WTC11 (cell line): ENCODE data around the gene EEF1AKMT1. TPM values are rescaled to one million over a fixed set of nuclear protein-coding genes. Genes with fewer than 3 reads are reported as not detected.

Source experiments
- ATAC-seq: fragments of 200-7000 bp; cut with Tn5 transposase; 2 replicates; pipeline ENCODE4 v1.10.0; 2021; ENCODE audit warnings: mild to moderate bottlenecking, moderate library complexity
- CTCF ChIA-PET: fragments of 300-600 bp; sonication (Branson Sonifier 250); formaldehyde crosslinking; loops from one replicate; lab custom pipeline; 2021; ENCODE audit warnings: antibody characterized with exemption; lab: Charles Lee
- POLR2A ChIA-PET: fragments of 350-600 bp; sonication (Branson Sonifier 250); formaldehyde crosslinking; loops from one replicate; lab custom pipeline; 2021; ENCODE audit warnings: antibody characterized with exemption; lab: Charles Lee
- DNase-seq: peaks from one replicate; pipeline ENCODE4 v3.0.0; 2021; ENCODE audit warnings: low spot score
- H3K27ac Mint-ChIP-seq: 2 replicates; pipeline ENCODE4 v1.8.0; 2021; ENCODE audit warnings: mixed read lengths
- H3K27me3 Mint-ChIP-seq: 2 replicates; pipeline ENCODE4 v1.8.0; 2021; ENCODE audit warnings: low read depth, mild to moderate bottlenecking, moderate library complexity, mixed read lengths
- H3K36me3 Mint-ChIP-seq: 2 replicates; pipeline ENCODE4 v1.8.0; 2021; ENCODE audit warnings: mixed read lengths
- H3K4me1 Mint-ChIP-seq: 2 replicates; pipeline ENCODE4 v1.8.0; 2022; ENCODE audit warnings: mixed read lengths
- H3K4me3 Mint-ChIP-seq: 2 replicates; pipeline ENCODE4 v1.8.0; 2021; ENCODE audit warnings: mild to moderate bottlenecking, moderate library complexity, mixed read lengths
- H3K9me3 Mint-ChIP-seq: 2 replicates; pipeline ENCODE4 v1.8.0; 2021; ENCODE audit warnings: mixed read lengths
- ATF2 ChIP-seq: sonication (generic); formaldehyde crosslinking; IDR thresholded peaks from 2 replicates; pipeline ENCODE4 v1.8.1; 2022; ENCODE audit warnings: low read depth, missing genetic modification reagents, borderline replicate concordance
- ATF3 ChIP-seq: sonication (generic); formaldehyde crosslinking; conservative IDR thresholded peaks from 2 replicates; pipeline ENCODE4 v1.8.1; 2022; ENCODE audit warnings: mild to moderate bottlenecking, missing genetic modification reagents
- FOXK1 ChIP-seq: sonication (generic); formaldehyde crosslinking; IDR thresholded peaks from 2 replicates; pipeline ENCODE4 v1.8.0; 2022; ENCODE audit warnings: mild to moderate bottlenecking, moderate library complexity, missing genetic modification reagents
- FOXP1 ChIP-seq: sonication (generic); formaldehyde crosslinking; IDR thresholded peaks from 2 replicates; pipeline ENCODE4 v1.8.0; 2022; ENCODE audit warnings: missing genetic modification reagents, mild to moderate bottlenecking, moderate library complexity, borderline replicate concordance
- GRHL2 ChIP-seq: fragments of 250-450 bp; sonication (Bioruptor Pico); IDR thresholded peaks from 2 replicates; pipeline ENCODE4 v1.8.0; 2022; ENCODE audit warnings: mild to moderate bottlenecking, moderate library complexity; ENCODE audit not compliant: insufficient replicate concordance, severe bottlenecking
- IRF2 ChIP-seq: sonication (generic); formaldehyde crosslinking; IDR thresholded peaks from 2 replicates; pipeline ENCODE4 v1.8.0; 2022; ENCODE audit warnings: low read depth, missing genetic modification reagents, borderline replicate concordance
- KAT7 ChIP-seq: sonication (generic); formaldehyde crosslinking; IDR thresholded peaks from 2 replicates; pipeline ENCODE4 v1.8.1; 2023; ENCODE audit warnings: missing genetic modification reagents, mild to moderate bottlenecking, borderline replicate concordance
- MLX ChIP-seq: sonication (generic); formaldehyde crosslinking; IDR thresholded peaks from 2 replicates; pipeline ENCODE4 v1.8.1; 2023; ENCODE audit warnings: mild to moderate bottlenecking, missing genetic modification reagents, moderate library complexity
- MYBL2 ChIP-seq: sonication (generic); formaldehyde crosslinking; IDR thresholded peaks from 2 replicates; pipeline ENCODE4 v1.8.1; 2023; ENCODE audit warnings: mild to moderate bottlenecking, moderate library complexity, missing genetic modification reagents
- NFE2L1 ChIP-seq: sonication (generic); formaldehyde crosslinking; IDR thresholded peaks from 2 replicates; pipeline ENCODE4 v1.8.1; 2023; ENCODE audit warnings: missing genetic modification reagents
- NFYB ChIP-seq: sonication (generic); formaldehyde crosslinking; conservative IDR thresholded peaks from 2 replicates; pipeline ENCODE4 v1.8.0; 2022; ENCODE audit warnings: low read depth, missing genetic modification reagents
- PRRX2 ChIP-seq: fragments of 250-450 bp; sonication (Bioruptor Pico); IDR thresholded peaks from 2 replicates; pipeline ENCODE4 v1.8.0; 2021; ENCODE audit warnings: mild to moderate bottlenecking
- RORB ChIP-seq: fragments of 250-450 bp; sonication (Bioruptor Pico); IDR thresholded peaks from 2 replicates; pipeline ENCODE4 v1.9.0; 2021; ENCODE audit warnings: mild to moderate bottlenecking
- TEAD1 ChIP-seq: sonication (generic); formaldehyde crosslinking; IDR thresholded peaks from 2 replicates; pipeline ENCODE4 v1.8.0; 2022; ENCODE audit warnings: mild to moderate bottlenecking, missing genetic modification reagents
- TEAD4 ChIP-seq: sonication (generic); formaldehyde crosslinking; IDR thresholded peaks from 2 replicates; pipeline ENCODE4 v1.8.0; 2022; ENCODE audit warnings: mild to moderate bottlenecking, missing genetic modification reagents
- ZBTB43 ChIP-seq: sonication (generic); formaldehyde crosslinking; IDR thresholded peaks from 2 replicates; pipeline ENCODE4 v1.8.1; 2023; ENCODE audit warnings: mild to moderate bottlenecking, missing genetic modification reagents
- ZNF263 ChIP-seq: sonication (generic); formaldehyde crosslinking; IDR thresholded peaks from 2 replicates; pipeline ENCODE4 v1.8.1; 2022; ENCODE audit warnings: low read depth, mild to moderate bottlenecking, moderate library complexity, missing genetic modification reagents
- ZNF317 ChIP-seq: sonication (generic); formaldehyde crosslinking; IDR thresholded peaks from 2 replicates; pipeline ENCODE4 v1.8.1; 2023; ENCODE audit warnings: low read depth, mild to moderate bottlenecking, moderate library complexity, missing genetic modification reagents, borderline replicate concordance
- total RNA-seq: library from RNA; stranded (reverse); gene quantifications from 3 replicates; pipeline ENCODE4 v1.2.3, GENCODE V29; 2021
- TF ChIP-seq, protein P1 (sequence below): fragments of 250-450 bp; sonication (Bioruptor Pico); IDR thresholded peaks from 2 replicates; pipeline ENCODE4 v1.9.0; 2021; ENCODE audit warnings: mild to moderate bottlenecking
- TF ChIP-seq, protein P2 (sequence below): fragments of 200-600 bp; IDR thresholded peaks from 2 replicates; pipeline ENCODE4 v1.8.0; 2022; ENCODE audit warnings: antibody characterized with exemption
- TF ChIP-seq, protein P3 (sequence below): sonication (generic); formaldehyde crosslinking; IDR thresholded peaks from 2 replicates; pipeline ENCODE4 v1.8.0; 2022; ENCODE audit warnings: mild to moderate bottlenecking, missing genetic modification reagents

Gene EEF1AKMT1
- total RNA-seq, 1 experiment from 2014 or later, result 2.6 TPM

- CTCF ChIA-PET, result interaction anchor here (0.6 to 1.3 kb wide), 2 partner anchors 228 to 567 kb away, joined by 4 read pairs; no protein-coding TSS in a partner anchor
- Mint-ChIP-seq H3K4me1 (peaks cover 23% of the 10 kb centered on the region), H3K27ac (no peak overlapping the region), H3K27me3 (peaks cover 12% of the 10 kb centered on the region), H3K36me3 (no peaks in the 10 kb centered on the region), H3K9me3 (no peaks in the 10 kb centered on the region), H3K4me3 (no peak overlapping the region)
- ATAC-seq (no peak), DNase-seq (no peak)
- TF ChIP-seq GRHL2 (CRISPR knock-in tag) (no peak), KAT7 (CRISPR knock-in tag) (no peak), MYBL2 (CRISPR knock-in tag) (no peak), MLX (no peak), NFE2L1 (no peak), FOXK1 (no peak)
- POLR2A ChIA-PET, result no interaction called here
Observed at GRCh38 chr13:20720499-20720898, 53.3 kb downstream of the EEF1AKMT1 start.

DNA sequence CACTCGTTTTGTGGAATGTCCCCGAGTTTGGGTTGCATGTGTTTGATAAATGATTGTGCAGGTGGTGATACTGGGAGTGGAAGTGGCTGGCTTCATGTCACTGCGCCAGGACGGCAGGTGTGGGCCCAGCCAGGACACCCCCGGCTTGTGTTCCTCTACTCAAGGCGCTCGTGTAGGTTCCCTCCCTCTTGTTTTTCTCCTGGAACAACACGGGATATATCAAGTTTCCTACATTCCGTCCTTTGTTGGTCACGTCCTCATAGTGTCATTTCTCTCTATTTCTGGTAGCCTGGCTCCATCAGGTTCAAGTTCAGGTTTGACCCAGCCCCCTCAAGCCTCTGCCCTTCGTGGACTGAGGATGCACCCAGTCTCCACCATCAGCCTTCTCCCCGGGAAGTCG lies 54.0 kb downstream of the EEF1AKMT1 start:
- H3K27ac Mint-ChIP-seq, result no peak overlapping the region
- no peak overlapping the region for H3K4me3 Mint-ChIP-seq
- CTCF ChIA-PET, result interaction anchor here (0.6 kb wide), 1 partner anchor 568 kb away, joined by 4 read pairs; no protein-coding TSS in a partner anchor
- TF ChIP-seq, protein P1, sequence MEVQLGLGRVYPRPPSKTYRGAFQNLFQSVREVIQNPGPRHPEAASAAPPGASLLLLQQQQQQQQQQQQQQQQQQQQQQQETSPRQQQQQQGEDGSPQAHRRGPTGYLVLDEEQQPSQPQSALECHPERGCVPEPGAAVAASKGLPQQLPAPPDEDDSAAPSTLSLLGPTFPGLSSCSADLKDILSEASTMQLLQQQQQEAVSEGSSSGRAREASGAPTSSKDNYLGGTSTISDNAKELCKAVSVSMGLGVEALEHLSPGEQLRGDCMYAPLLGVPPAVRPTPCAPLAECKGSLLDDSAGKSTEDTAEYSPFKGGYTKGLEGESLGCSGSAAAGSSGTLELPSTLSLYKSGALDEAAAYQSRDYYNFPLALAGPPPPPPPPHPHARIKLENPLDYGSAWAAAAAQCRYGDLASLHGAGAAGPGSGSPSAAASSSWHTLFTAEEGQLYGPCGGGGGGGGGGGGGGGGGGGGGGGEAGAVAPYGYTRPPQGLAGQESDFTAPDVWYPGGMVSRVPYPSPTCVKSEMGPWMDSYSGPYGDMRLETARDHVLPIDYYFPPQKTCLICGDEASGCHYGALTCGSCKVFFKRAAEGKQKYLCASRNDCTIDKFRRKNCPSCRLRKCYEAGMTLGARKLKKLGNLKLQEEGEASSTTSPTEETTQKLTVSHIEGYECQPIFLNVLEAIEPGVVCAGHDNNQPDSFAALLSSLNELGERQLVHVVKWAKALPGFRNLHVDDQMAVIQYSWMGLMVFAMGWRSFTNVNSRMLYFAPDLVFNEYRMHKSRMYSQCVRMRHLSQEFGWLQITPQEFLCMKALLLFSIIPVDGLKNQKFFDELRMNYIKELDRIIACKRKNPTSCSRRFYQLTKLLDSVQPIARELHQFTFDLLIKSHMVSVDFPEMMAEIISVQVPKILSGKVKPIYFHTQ (CRISPR knock-in tag), result no peak
- TF ChIP-seq RORB (CRISPR knock-in tag) (no peak), IRF2 (CRISPR knock-in tag) (no peak), TEAD1 (CRISPR knock-in tag) (no peak), MLX (no peak), FOXP1 (CRISPR knock-in tag) (no peak), PRRX2 (CRISPR knock-in tag) (no peak), ATF3 (CRISPR knock-in tag) (no peak)
- TF ChIP-seq, protein P2, sequence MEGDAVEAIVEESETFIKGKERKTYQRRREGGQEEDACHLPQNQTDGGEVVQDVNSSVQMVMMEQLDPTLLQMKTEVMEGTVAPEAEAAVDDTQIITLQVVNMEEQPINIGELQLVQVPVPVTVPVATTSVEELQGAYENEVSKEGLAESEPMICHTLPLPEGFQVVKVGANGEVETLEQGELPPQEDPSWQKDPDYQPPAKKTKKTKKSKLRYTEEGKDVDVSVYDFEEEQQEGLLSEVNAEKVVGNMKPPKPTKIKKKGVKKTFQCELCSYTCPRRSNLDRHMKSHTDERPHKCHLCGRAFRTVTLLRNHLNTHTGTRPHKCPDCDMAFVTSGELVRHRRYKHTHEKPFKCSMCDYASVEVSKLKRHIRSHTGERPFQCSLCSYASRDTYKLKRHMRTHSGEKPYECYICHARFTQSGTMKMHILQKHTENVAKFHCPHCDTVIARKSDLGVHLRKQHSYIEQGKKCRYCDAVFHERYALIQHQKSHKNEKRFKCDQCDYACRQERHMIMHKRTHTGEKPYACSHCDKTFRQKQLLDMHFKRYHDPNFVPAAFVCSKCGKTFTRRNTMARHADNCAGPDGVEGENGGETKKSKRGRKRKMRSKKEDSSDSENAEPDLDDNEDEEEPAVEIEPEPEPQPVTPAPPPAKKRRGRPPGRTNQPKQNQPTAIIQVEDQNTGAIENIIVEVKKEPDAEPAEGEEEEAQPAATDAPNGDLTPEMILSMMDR, result no peak
- TF ChIP-seq, protein P3, sequence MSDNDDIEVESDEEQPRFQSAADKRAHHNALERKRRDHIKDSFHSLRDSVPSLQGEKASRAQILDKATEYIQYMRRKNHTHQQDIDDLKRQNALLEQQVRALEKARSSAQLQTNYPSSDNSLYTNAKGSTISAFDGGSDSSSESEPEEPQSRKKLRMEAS (CRISPR knock-in tag), result no peak
- TF ChIP-seq, all 79 proteins: peak for 0
- Mint-ChIP-seq H3K36me3 (no peaks in the 10 kb centered on the region), H3K9me3 (no peaks in the 10 kb centered on the region), H3K4me1 (peaks cover 23% of the 10 kb centered on the region), H3K27me3 (peaks cover 12% of the 10 kb centered on the region)
- no peak for ATAC-seq
- POLR2A ChIA-PET, result no interaction called here
- DNase-seq, result no peak

DNA sequence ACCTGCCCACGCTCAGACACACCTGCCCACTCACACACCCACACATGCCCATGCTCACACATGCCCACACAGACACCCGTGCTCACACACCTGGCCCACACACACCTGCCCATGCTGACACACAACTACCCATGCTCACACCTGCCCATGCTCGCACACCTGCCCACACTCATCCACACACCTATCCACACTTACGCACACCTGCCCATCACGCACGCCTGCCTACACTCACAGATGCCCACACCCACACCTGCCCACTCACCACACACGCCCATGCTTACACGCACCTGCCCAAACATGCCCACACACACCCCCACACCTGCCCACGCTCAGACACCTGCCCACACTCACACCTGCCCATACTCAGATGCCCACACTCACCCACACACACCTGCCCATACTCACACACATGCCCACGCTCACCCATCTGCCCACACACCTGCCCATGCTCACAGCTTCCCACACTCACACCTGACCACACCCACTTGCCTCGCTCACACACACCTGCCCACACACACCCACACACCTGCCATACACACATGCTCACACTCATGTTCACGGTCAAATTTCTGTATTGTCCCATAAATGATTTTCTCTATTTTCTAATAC lies 54.7 kb downstream of the EEF1AKMT1 start:
- Mint-ChIP-seq H3K27ac (no peak overlapping the region), H3K9me3 (no peaks in the 10 kb centered on the region), H3K27me3 (peaks cover 10% of the 10 kb centered on the region), H3K4me3 (no peak overlapping the region), H3K36me3 (no peaks in the 10 kb centered on the region), H3K4me1 (peaks cover 25% of the 10 kb centered on the region)
- TF ChIP-seq TEAD4 (CRISPR knock-in tag) (no peak), ATF2 (CRISPR knock-in tag) (no peak), ZNF317 (CRISPR knock-in tag) (no peak), ZNF263 (CRISPR knock-in tag) (no peak), NFYB (CRISPR knock-in tag) (no peak), ZBTB43 (CRISPR knock-in tag) (peak; percentile 42; the same call in 1 of the 2 replicates)
- DNase-seq, result no peak
- POLR2A ChIA-PET, result no interaction called here
- ATAC-seq, result no peak
- CTCF ChIA-PET, result no interaction called here
